Measurements from ENCODE around the gene CLEC16A.
"Not testable (repeated sequence)": the region's sequence is repeated elsewhere in the genome, so short reads cannot be mapped to it uniquely, and the experiment has no call there.

The CLEC16A gene

GRCh38 chr16:10941935-10942351 is 2.4 kb upstream of the CLEC16A start:
- DNase-seq = not testable (repeated sequence)

DNA sequence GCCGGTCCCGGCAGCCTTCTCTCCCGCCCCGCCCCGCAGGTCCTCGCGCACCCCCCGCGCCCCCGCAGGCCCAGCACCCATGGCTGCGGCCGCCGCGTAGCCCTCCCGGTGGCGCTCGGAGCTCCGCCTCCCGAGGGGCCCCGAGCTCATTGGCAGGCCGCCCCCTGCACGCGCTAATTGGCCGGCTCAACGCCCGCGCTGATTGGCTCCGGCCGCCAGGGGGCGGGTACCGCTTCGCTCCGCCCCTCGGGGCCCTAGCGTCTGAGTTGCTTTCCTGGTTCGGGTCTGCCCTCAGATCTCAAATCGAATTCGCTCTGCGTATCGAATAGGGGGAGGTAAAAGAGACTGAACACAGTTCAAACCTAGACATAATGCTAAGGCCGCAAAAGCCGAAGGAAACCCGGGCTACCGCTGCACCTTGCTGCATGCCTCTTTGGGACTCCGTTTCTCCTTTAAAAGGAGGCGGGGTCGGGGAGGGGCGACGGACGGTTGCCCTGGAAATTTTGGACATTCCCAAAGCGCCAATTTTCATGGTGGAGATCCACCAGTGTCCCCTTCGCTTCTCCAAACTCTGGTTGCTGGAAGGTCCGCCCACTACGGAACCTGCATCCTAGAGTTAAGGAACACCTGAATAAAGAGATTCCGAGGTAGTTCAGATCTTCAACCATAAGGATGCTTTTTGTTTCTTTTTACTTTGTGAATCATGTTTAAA is 1.9 kb upstream of the CLEC16A start, which contains the start of gene DEXI:
DEXI (minus strand) TSS at position 117 of the 712 bp plus-strand sequence. CDS start 463 bp downstream, outside the sequence.
- peak; percentile 88 for DNase-seq

DNA sequence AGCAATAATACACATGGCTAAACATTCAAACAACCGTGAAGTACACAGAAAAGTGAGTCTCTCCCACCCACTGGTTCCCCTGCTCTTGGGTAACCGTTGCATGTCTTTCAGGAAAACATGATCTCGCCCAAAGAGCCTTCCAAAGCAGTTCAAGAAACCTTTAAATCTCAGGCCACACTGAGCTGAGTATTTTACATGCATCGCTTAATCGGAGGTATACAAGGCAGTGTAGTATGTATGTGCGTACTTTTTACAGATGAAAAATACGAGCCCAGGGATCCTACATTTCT is 1.4 kb upstream of the CLEC16A start:
- no peak for DNase-seq

- DNase-seq = no peak
These were observed 862 bp downstream of the CLEC16A start for GRCh38 chr16:10945065-10945787.

DNA sequence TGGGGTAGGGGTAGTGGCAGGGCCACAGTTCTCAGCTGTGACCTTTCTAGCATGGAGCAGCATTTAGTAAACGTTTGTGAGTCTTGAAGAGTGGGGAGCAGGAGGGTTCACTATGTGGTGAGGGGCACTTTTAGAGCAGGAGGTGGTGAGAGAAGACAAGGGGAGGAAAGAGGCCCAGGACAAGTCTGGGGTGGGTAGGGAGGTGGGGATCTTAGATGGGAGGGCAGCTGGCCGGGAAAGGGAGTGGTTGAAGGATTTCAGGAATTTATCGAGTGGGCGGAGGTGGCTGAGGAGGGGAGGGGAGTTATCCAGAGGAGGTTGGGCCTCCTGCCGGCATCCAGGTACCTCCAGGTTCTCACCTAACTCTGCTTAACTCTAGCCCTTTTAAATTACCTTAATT is 1.9 kb downstream of the CLEC16A start:
- DNase-seq = no peak

- no peak for DNase-seq
These were observed 2.9 kb downstream of the CLEC16A start for GRCh38 chr16:10947211-10947787.

DNA sequence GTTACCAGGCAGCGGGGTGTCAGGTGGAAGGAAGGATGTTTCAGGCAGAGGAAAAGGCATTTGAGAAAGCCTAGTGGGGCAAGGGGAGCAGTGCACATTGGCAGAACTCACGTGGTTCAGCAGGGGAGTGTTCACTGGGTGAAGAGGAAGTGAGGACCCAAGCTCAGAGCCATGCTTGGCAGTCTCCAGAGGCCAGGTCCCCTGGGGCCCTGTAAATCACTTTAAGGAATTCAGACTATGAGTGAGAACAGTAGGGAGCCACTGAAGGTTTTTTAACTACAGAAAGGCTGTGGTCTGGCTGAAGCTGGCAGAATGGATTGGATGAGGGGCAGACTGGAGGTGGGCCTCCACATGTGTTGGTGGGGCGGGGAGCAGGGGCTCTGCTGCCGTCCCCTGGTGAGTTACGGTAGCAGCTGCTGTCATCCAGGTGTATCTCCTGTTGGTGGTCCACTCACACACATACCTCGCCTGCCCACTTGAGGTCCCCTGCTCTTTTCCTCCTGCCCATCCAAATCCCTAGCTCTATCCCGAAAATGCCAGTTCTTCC is 5.1 kb downstream of the CLEC16A start:
- DNase-seq = no peak

- DNase-seq = no peak
These were observed 6.0 kb downstream of the CLEC16A start for GRCh38 chr16:10950393-10950792.

GRCh38 chr16:10951026-10951425 is 6.7 kb downstream of the CLEC16A start:
- no peak for DNase-seq

GRCh38 chr16:10954903-10955302 is 10.5 kb downstream of the CLEC16A start:
- DNase-seq = no peak

GRCh38 chr16:10957771-10958482 is 13.6 kb downstream of the CLEC16A start:
- DNase-seq = no peak

DNA sequence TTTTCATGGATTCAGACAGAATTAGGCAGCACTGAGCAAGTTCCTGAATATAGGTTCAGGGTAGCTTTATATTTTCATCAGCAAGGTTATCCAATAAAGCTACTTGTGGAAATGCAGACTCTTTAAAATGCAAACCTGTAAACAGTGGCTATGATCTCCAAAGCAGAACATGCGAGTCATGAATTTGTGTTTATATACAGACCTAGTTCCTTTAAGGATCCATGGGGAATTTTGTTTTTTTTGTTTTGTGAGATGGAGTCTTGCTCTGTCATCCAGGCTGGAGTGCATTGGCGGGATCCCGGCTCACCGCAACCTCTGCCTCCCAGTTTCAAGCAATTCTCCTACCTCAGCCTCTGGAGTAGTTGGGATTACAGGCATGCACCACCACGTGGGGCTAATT is 14.8 kb downstream of the CLEC16A start:
- no peak for DNase-seq

GRCh38 chr16:10961231-10961630 is 16.9 kb downstream of the CLEC16A start:
- no peak for DNase-seq

DNA sequence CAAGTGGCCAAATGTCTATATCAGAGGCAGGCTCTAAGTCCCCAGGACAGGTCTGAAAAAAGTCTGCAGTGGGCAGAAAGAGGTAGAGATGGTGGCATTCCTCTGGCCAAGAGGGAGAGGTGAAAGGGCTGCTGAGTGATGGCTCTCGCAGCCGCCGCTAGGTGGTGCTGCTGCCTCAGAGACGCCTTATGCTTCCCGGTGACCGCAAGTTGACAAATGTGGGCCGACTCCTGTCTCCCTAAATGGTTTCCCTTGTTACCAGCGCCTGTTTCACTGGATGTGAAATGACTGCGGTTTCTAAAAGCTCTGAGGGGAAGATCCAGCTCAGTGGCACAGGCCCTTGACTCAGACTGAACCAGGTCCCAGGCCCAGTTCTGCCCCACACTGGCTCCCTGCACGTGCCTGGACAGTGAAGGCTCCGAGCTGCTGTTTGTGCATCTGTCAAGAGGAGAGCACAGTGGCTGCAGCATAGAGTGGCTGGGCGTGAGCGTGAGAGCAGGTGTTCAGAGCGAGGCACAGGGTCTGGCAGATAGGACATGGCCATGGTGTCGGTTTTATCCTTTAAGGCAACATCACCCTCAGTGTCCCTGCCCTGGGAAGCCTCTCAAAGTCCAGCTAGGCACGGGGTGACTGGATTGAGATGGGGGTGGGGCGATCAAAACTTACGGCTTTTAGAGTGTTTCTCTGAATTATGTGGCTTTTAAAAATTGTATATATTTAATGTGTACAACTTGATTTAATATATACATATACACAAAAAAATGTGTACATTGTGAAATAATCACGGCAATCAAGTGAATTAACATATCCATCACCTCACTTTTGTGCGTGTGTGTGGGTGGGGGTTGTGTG is 19.9 kb downstream of the CLEC16A start:
- DNase-seq = peak; percentile 70

- no peak for DNase-seq
These were observed 20.5 kb downstream of the CLEC16A start for GRCh38 chr16:10964891-10965326.

DNA sequence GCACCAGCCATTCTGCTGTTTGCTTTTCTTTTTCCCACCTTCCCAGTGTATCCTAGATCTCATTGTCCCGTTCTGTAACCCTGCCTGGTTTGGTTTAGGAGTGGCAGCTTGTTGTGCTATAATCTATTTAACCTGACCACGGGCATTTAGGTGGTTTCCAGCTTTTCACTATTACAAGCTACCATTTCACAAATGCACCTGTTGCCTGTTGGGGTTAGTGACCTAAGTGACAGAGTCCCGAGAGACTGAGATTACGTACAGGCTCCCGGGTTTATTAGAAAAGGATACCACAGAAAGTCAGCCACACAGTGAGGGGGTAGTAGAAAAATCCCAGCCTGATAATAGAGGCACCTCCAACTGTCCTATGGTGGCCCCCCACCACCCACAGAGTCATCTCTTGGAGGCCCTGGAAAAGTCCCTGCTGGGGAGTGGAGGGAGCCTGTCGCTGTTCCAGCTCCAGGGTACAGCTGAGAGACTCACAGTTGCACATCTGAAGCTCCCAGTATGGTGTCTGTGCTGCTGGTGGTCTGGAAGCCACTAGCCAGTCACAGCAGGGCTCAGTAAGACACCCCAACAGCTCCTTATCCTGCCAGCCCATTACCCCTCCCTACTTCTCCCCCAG is 21.2 kb downstream of the CLEC16A start:
- DNase-seq = no peak

- DNase-seq = no peak
These were observed 21.8 kb downstream of the CLEC16A start for GRCh38 chr16:10966129-10966528.

DNA sequence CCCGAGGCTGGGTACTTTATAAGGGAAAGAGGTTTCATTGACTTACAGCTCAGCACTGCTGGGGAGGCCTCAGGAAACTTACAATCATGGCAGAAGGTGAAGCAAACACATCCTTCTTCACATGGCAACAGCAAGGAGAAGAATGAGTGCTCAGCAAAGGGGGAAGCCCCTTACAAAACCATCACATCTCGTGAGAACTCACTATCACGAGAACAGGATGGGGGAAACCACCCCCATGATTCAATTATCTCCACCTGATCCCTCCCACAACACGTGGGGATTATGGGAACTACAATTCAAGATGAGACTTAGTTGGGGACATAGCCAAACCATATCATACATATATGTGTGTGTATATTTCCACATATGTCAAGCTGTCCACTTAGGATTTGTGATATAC is 22.2 kb downstream of the CLEC16A start:
- DNase-seq = not testable (repeated sequence)

- no peak for DNase-seq
These were observed 23.6 kb downstream of the CLEC16A start for GRCh38 chr16:10967986-10968385.

DNA sequence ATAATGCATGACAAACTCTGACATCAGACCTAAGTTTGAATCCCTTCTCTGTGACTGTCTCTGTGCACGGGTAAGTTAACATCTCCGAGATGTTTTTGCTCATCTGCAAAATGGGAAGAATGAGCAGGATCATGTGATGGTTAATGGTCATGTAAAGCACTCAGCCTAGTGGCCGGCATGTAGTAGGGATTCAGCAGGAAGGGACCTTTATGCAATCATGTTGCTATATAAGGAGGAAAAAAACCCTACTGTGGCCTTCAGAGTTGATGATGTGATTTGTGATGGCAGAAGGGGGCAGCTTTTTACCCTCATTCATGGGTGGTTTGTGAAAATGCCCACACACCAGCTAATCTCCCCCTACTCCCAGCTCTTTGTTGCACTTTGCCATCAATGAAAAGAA is 24.1 kb downstream of the CLEC16A start:
- no peak for DNase-seq

DNA sequence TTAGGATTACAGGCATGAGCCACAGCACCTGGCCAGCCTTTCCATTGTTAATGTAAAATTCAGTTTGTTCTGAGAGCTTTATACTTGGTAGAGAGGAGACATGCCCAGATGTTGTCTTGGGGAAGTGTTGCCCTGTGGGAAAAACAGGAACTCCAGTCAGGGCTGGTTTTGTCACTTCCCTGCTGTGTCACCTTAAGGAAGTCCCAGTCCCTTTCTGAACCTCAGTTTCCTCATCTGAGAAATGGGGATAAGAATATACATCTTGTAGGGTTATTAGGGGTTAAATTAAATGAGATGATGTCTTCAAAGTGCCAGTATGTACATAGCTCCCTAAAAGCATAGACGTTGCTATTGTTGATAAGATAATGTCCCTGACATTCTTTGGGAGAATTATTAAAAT is 25.3 kb downstream of the CLEC16A start:
- no peak for DNase-seq

DNA sequence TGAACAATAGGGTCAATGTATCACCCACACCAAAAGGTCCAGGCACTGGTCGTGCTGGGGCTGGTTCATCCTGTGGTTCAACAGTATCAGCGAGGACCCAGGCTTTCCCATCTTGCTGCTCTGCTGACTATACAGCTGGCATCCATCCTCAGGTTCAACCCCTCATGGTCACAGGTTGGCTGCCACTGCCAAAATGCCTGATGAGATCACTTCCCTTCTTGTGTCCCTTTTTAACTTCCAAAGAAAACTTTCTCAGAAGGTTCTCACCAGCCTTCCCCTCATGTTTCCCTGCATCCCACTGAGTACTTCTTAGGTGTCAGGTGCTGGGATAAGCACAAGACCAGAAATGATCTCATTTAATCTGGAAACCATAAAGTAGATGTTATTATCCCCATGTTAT is 25.7 kb downstream of the CLEC16A start:
- no peak for DNase-seq

Data from NCI-H2029 (cell line).